Fibroblast of skin of right biceps (primary cell): ENCODE data around the gene ZNF175.

Experiments
- DNase-seq: peaks from one replicate; pipeline ENCODE4 v3.0.0-alpha.2; 2013

ZNF175 gene

GRCh38 chr19:51570962-51571575 is at the start of gene ZNF175:
Gene ZNF175, plus strand, starts transcription at chr19:51571283. Its CDS starts 2,047 bp downstream, at chr19:51573330.
- peak; percentile 96 for DNase-seq

- no peak for DNase-seq
Observed at GRCh38 chr19:51521357-51521756, 49.7 kb upstream of the ZNF175 start.

GRCh38 chr19:51521781-51522180 is 49.3 kb upstream of the ZNF175 start:
- DNase-seq: no peak

DNA sequence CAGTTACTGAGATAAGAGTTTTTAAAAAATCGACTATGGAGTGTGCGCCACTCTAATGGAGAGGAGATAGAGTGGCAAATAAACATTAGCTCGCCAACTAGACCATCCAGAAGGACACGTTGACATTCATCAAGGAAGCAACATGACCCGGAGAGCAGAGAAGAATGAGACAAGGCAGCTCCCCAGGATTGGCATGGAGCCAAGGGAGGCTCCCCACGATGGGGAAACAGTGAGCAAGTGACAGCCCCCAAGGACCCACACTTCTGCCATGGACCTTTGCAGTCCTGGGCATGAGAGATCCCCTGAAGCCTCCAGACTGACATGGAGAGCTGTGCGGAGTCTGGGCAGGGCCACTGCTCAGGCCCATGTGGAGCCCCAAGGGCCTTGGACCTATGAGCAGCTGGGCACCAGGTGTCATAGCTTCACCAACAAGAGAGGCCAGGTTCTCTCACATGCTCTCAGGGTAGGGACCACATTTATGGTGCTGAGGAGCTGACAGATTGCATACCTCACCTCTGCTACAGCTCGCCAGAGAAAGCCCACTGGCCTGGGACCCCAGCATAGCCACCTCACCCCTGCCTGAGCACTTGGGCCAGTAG is 46.3 kb upstream of the ZNF175 start:
- DNase-seq: no peak

- no peak for DNase-seq
Observed at GRCh38 chr19:51525651-51526050, 45.4 kb upstream of the ZNF175 start.

GRCh38 chr19:51529301-51529700 is 41.8 kb upstream of the ZNF175 start:
- no peak for DNase-seq

DNA sequence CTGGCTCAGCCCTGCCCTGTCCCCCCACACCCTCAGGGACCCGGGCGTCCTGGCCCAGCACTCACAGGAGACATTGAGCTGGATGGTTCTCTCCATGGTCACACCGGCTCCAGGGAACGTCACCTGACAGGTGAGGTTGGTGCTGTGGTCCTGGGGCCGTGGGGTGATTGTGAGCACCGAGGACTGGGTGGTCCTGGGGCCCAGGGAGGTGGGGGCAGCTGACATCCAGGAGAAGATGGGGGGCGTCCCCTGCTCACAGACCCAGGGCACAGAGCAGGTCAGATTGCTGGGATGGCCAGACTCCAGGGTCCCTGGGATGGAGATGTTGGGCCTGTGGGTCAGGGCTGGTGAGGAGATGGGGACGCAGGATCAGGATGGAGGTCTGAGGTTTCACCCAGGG is 40.5 kb upstream of the ZNF175 start:
- DNase-seq: no peak

- no peak for DNase-seq
Observed at GRCh38 chr19:51531349-51532315, 39.5 kb upstream of the ZNF175 start, which contains the start of gene SIGLEC6. Gene SIGLEC6, minus strand, starts transcription at chr19:51531670. Its CDS starts 22 bp downstream, at chr19:51531648.

GRCh38 chr19:51535535-51535934 is 35.5 kb upstream of the ZNF175 start:
- DNase-seq: no peak

DNA sequence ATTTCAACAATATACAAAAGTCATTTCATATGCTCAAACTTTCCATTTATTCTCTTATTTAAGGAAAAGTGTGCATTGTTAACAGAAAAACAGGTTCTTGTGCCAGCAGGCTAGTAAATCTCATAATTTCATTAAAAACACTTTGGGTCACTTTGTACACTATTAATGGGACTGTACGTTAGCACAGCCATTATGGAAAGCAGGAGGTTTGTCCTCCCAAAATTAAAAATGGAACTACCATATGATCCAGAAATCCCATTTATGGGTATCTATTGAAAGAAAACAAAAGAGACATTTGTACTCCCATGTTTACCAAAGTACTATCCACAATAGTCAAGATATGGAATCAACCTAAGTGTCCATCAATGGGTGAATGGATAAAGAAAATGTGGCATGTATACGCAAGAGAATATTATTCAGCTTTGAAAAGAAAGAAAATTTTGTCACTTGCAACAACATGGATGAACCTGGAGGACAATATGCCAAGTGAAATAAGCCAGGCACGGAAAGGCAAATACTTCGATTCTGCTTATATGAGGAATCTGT is 31.2 kb upstream of the ZNF175 start:
- DNase-seq: no peak

DNA sequence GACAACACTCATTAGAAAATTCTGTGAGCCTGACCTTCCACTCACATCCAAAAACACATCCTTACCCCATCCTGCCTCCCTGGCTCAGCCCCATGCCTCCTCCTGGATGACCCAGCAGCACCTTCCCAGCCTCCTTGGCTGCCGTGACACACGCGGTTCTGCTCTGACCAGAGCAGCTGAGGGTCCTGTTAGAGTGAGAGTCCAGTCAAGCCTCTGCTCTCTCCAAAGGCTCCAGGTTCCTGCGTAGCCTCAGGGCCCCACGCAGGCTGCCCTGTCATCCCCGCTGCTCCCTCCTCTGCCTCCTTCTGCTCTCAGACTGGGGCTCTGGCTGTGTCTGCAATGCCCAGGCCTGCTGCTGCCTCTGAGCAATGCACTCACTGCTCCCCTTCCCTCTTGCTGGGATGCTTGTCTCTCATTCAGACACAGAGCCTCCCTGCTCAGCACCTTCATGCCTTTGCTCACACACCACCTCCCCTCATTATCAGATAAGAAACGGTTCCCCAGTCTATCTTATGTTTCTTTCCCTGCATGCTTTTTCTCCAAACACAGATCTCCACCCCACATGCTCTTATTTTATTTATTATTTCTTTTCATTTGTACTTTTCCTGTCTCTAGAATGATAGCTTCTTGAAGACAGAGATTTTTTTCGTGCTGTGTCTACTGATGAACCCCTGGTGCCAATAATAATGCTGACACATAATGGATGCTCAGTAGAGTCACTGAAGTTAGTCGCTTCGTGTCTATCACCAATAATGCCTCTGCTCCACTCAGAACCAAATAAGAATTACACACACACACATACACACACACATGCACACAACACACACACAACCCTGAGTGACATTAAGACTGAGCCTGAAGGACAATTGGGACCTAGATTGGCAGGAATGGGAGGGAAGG is 29.4 kb upstream of the ZNF175 start:
- DNase-seq: no peak

DNA sequence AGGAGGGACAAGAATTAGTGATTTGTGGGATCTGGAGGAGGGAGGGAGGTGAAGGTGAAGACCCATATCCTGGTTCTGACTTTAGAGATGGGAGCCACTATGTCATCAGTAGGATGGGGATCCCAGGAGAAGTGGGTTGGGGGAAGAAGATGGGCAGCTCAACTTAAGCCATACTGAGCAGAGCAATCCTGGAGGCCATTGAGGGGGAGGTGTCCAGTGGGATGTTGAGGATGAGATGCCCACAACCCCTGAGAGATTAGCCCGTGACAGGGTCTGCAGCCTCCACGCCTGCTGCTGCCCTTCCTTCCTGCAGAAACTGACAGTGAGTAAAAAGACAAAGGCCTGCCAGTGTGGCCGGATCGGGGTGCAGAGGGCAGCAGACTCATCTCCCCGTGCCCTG is 28.4 kb upstream of the ZNF175 start:
- DNase-seq: no peak

DNA sequence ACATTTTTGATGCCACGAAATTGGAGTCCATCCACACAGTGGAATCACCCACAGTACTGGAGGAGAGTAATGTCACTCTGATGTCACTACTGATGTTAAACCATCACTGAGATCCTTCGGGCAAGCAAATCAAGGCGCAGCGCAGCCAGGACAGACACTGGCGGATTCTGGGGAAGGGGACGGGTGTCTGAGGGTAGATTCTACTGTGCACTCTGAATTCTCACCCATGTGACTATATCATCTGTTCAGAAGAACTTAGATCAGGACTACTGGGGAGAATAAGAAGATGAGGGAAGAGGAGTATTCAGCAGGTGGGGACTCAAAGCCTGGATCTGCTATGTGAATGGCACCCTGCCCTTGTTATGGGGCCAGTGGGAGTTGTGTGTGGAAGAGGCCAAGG is 27.0 kb upstream of the ZNF175 start:
- no peak for DNase-seq

- no peak for DNase-seq
Observed at GRCh38 chr19:51546107-51546649, 24.9 kb upstream of the ZNF175 start.

- DNase-seq: peak; percentile 10
Observed at GRCh38 chr19:51546650-51547396, 24.3 kb upstream of the ZNF175 start.

GRCh38 chr19:51547397-51548212 is 23.5 kb upstream of the ZNF175 start:
- DNase-seq: no peak

DNA sequence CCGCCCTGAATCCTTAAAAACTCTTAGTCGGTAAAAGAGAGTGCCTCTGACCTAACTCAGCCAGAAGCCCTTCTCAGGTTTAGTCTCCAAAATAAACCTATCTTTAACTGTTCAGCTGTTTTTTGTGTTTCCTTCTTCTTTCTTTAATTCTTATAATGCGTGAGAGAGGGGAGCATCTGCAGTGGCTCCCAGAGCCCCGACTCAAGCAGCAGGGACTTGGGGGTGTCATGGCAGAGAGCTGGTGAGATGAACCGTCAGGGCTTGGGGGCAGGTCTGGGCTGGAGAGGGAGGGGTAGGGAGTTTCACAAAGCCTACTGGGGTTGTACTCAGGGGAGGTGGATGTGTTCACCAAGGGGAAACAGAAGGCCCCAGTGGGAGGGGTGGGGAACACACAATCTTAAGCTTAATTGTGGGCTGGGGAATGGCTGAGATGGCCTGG is 22.9 kb upstream of the ZNF175 start:
- no peak for DNase-seq

DNA sequence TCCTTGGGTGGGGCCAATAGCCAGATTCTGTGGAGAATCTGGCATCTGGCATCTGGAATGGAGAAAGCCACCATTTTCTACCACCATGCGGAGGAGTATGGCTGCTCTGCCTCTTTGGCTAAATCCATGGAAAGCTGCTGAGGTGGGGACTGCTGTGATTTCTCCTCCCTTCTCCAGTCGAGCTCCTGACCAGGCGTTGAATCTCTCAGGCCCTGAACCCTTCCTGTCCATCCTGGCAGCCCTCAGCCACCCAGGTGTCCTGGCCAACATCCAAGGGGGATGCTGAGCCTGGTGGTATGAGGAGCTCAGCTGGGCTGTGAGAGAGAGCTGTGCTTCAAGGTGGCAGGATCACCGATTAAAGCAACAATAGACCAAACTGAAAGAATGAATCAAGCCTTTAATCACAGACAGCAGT is 22.2 kb upstream of the ZNF175 start:
- no peak for DNase-seq

- no peak for DNase-seq
Observed at GRCh38 chr19:51549533-51550324, 21.4 kb upstream of the ZNF175 start.
